SHP77 treated with DMSO at 0.1 percent for 48 hours (cell line): ENCODE data around the gene MSL2.
"Not testable (repeated sequence)": the region's sequence is repeated elsewhere in the genome, so short reads cannot be mapped to it uniquely, and the experiment has no call there.

ENCODE experiments used
- DNase-seq: peaks from one replicate; lab custom pipeline; 2025; lab: John Stamatoyannopoulos, UW

Gene MSL2

GRCh38 chr3:136192831-136193230, 3.3 kb downstream of the MSL2 start:
- DNase-seq: no peak

- DNase-seq: not testable (repeated sequence)
Observed at GRCh38 chr3:136192195-136192594, 3.9 kb downstream of the MSL2 start.

- no peak for DNase-seq
Observed at GRCh38 chr3:136189859-136190617, 6.1 kb downstream of the MSL2 start.

- DNase-seq: no peak
Observed at GRCh38 chr3:136189043-136189442, 7.1 kb downstream of the MSL2 start.

GRCh38 chr3:136187868-136188267, 8.3 kb downstream of the MSL2 start:
- no peak for DNase-seq

- no peak for DNase-seq
Observed at GRCh38 chr3:136186846-136187245, 9.3 kb downstream of the MSL2 start.

GRCh38 chr3:136186344-136186743, 9.8 kb downstream of the MSL2 start:
- no peak for DNase-seq

- no peak for DNase-seq
Observed at GRCh38 chr3:136184703-136185102, 11.4 kb downstream of the MSL2 start.

GRCh38 chr3:136181741-136182140, 14.4 kb downstream of the MSL2 start:
- DNase-seq: no peak

- DNase-seq: no peak
Observed at GRCh38 chr3:136177876-136178275, 18.3 kb downstream of the MSL2 start.

GRCh38 chr3:136173939-136174490, 22.1 kb downstream of the MSL2 start:
- no peak for DNase-seq

- DNase-seq: no peak
Observed at GRCh38 chr3:136171097-136171542, 25.0 kb downstream of the MSL2 start.

- not testable (repeated sequence) for DNase-seq
Observed at GRCh38 chr3:136168236-136168635, 27.9 kb downstream of the MSL2 start.

- no peak for DNase-seq
Observed at GRCh38 chr3:136166507-136166906, 29.6 kb downstream of the MSL2 start.

- not testable (repeated sequence) for DNase-seq
Observed at GRCh38 chr3:136163607-136164006, 32.5 kb downstream of the MSL2 start.

- DNase-seq: no peak
Observed at GRCh38 chr3:136162322-136162721, 33.8 kb downstream of the MSL2 start.

GRCh38 chr3:136161516-136161915, 34.6 kb downstream of the MSL2 start:
- DNase-seq: no peak

- DNase-seq: no peak
Observed at GRCh38 chr3:136152963-136153362, 43.2 kb downstream of the MSL2 start.

GRCh38 chr3:136152176-136152843, 43.8 kb downstream of the MSL2 start:
- no peak for DNase-seq

- no peak for DNase-seq
Observed at GRCh38 chr3:136151219-136151618, 44.9 kb downstream of the MSL2 start.

- DNase-seq: no peak
Observed at GRCh38 chr3:136149667-136150066, 46.5 kb downstream of the MSL2 start.

- DNase-seq: no peak
Observed at GRCh38 chr3:136146981-136147729, 49.0 kb downstream of the MSL2 start.
